ENCODE measurements around the gene PDE8A.
"Not testable (repeated sequence)": the region's sequence is repeated elsewhere in the genome, so short reads cannot be mapped to it uniquely, and the experiment has no call there.

PDE8A gene

GRCh38 chr15:85168642-85169173 lies 187.1 kb downstream of the PDE8A start:
- DNase-seq (ENCODE audit: low read depth in 2 of 2): peak in 1 of 2 donors; percentile 8

DNA sequence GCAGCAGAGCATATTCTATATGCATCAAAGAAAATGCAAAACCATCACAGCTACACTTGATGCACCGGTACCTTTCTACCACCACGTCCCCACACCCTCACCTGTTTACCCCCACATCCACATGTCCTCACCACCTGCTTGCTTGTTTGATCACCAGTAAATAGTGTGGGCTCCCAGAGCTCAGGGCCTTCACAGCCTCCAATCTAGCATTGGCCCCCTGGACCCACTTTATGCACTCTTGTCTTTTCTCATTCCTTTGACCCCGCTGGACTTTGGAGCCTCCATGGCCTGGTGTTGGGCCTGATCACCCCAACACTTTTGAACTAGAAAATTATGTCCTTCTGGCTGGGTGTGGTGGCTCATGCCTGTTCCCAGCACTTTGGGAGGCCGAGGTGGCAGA lies 190.1 kb downstream of the PDE8A start:
- DNase-seq (ENCODE audit: low read depth in 2 of 2): no peak

GRCh38 chr15:85172846-85173490 lies 191.3 kb downstream of the PDE8A start:
- no peak for DNase-seq (ENCODE audit: low read depth in 2 of 2)

- DNase-seq (ENCODE audit: low read depth in 2 of 2): not testable (repeated sequence)
Observed at GRCh38 chr15:85173630-85174029, 192.0 kb downstream of the PDE8A start.

GRCh38 chr15:85174521-85174920 lies 192.9 kb downstream of the PDE8A start:
- no peak for DNase-seq (ENCODE audit: low read depth in 2 of 2)

- DNase-seq (ENCODE audit: low read depth in 2 of 2): not testable (repeated sequence)
Observed at GRCh38 chr15:85177042-85177515, 195.4 kb downstream of the PDE8A start.

DNA sequence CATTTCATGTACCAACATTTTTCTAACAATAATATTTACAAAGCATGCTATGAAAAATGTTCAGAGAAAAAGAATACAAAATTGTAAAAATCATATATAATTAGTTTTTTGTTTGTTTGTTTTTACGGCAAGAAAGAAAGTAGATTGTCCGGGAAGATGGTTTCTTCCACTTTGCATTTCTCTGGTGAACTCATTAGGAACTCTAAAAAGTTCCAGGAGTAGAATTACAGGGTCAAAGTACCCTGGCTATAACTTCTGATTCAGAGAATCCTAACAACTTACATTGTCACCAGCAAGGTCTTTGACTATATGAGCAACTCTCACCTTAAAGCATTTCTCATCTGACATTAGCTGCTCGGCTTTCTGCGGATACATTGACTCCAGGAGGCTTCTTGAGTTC lies 196.7 kb downstream of the PDE8A start:
- no peak for DNase-seq (ENCODE audit: low read depth in 2 of 2)

DNA sequence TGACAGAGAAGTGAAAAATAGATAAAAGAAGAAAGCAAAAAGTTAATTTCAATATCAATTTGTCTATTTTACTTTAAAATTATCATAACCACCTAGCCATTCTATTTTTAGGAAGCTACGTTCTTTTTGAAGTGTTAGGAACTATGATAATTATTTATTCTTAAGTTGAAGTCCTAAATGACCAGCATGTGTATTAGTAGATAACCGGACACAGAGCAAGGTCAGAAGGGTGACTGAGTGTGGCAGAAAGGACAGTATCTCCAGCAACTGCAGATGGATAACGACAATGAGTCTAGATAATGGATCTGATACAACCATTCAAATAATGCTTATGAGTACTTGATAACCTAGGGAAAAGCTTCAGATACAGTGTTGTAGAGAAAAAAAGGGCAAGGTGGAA lies 198.0 kb downstream of the PDE8A start:
- no peak for DNase-seq (ENCODE audit: low read depth in 2 of 2)

GRCh38 chr15:85185350-85185749 lies 203.7 kb downstream of the PDE8A start:
- not testable (repeated sequence) for DNase-seq (ENCODE audit: low read depth in 2 of 2)

- DNase-seq (ENCODE audit: low read depth in 2 of 2): not testable (repeated sequence)
Observed at GRCh38 chr15:85188171-85188577, 206.5 kb downstream of the PDE8A start.
